MM.1S (cell line): ENCODE measurements around the gene HINT3.
"Not testable (repeated sequence)": the region's sequence is repeated elsewhere in the genome, so short reads cannot be mapped to it uniquely, and the experiment has no call there.

Source experiments
- DNase-seq: peaks from one replicate; pipeline ENCODE4 v3.0.0-alpha.2; 2015
- H2AFZ ChIP-seq: fragments of 300-600 bp; sonication (generic); 2 replicates; pipeline ENCODE4 v1.6.0; 2016; ENCODE audit warnings: antibody characterized with exemption, low read length
- H3F3A ChIP-seq: fragments of 300-600 bp; sonication (generic); 2 replicates; pipeline ENCODE4 v1.6.1; 2016; ENCODE audit warnings: mild to moderate bottlenecking, antibody characterized with exemption, low read length, moderate library complexity, mixed read lengths; ENCODE audit not compliant: insufficient read depth
- H3K27ac ChIP-seq: fragments of 300-600 bp; sonication (generic); 2 replicates; pipeline ENCODE4 v1.5.1; 2016; ENCODE audit warnings: mild to moderate bottlenecking, low read length
- H3K27me3 ChIP-seq: fragments of 300-600 bp; sonication (generic); replicated peaks from 2 replicates; pipeline ENCODE4 v1.6.0; 2016; ENCODE audit warnings: low read length; ENCODE audit not compliant: insufficient read depth
- H3K36me3 ChIP-seq: fragments of 300-600 bp; sonication (generic); replicated peaks from 2 replicates; pipeline ENCODE4 v1.6.1; 2016; ENCODE audit warnings: mild to moderate bottlenecking, low read length, mixed read lengths; ENCODE audit not compliant: insufficient read depth
- H3K4me1 ChIP-seq: fragments of 300-600 bp; sonication (generic); 2 replicates; pipeline ENCODE4 v1.6.1; 2016; ENCODE audit warnings: low read length, mixed read lengths
- H3K4me2 ChIP-seq: fragments of 300-600 bp; sonication (generic); 2 replicates; pipeline ENCODE4 v1.6.0; 2016; ENCODE audit warnings: low read depth, low read length
- H3K4me3 ChIP-seq: fragments of 300-600 bp; sonication (generic); 2 replicates; pipeline ENCODE4 v1.5.1; 2016; ENCODE audit warnings: low read length, mixed read lengths
- H3K79me2 ChIP-seq: fragments of 300-600 bp; sonication (generic); 2 replicates; pipeline ENCODE4 v1.6.1; 2016; ENCODE audit warnings: mixed run types, low read length, mixed read lengths
- H3K9ac ChIP-seq: fragments of 300-600 bp; sonication (generic); 2 replicates; pipeline ENCODE4 v1.6.1; 2016; ENCODE audit warnings: low read length, mixed read lengths
- H3K9me2 ChIP-seq: fragments of 300-600 bp; sonication (generic); replicated peaks from 2 replicates; pipeline ENCODE4 v1.6.1; 2016; ENCODE audit warnings: mild to moderate bottlenecking, low read length, mixed read lengths; ENCODE audit not compliant: insufficient read depth
- H3K9me3 ChIP-seq: fragments of 300-600 bp; sonication (generic); replicated peaks from 2 replicates; pipeline ENCODE4 v1.6.1; 2016; ENCODE audit warnings: mild to moderate bottlenecking, low read length, mixed read lengths; ENCODE audit not compliant: insufficient read depth
- H4K20me1 ChIP-seq: fragments of 300-600 bp; sonication (generic); 2 replicates; pipeline ENCODE4 v1.6.1; 2016; ENCODE audit warnings: mild to moderate bottlenecking, low read length, moderate library complexity, mixed read lengths; ENCODE audit not compliant: insufficient read depth
- CTCF ChIP-seq: fragments of 300-600 bp; sonication (generic); IDR thresholded peaks from 2 replicates; pipeline ENCODE4 v1.5.1; 2016; ENCODE audit warnings: antibody characterized with exemption, low read length, mixed read lengths
- EZH2 ChIP-seq: fragments of 300-600 bp; sonication (generic); optimal IDR thresholded peaks from 2 replicates; pipeline ENCODE3; 2017; ENCODE audit warnings: low read depth, mild to moderate bottlenecking, antibody characterized with exemption, low read length, mixed read lengths
- EZH2phosphoT487 ChIP-seq: fragments of 300-600 bp; sonication (generic); IDR thresholded peaks from 2 replicates; pipeline ENCODE4 v1.6.1; 2018; ENCODE audit warnings: antibody characterized with exemption, low read length

HINT3 gene

DNA sequence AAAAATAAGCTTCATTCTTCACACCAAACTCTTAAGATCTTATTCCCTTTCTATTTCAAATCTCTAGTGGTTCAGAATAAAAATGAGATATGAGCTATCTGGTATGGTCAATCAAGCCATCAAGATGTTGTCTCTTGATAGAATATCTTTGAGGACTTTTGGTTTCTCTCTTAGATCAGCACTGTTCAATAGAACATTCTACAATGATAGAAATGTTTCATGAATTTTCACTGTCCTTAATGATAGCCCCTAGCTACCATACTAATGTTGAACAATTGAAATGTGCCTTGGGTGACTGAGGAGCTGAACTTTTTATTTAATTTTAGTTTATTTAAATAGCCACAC lies 24.1 kb upstream of the HINT3 start:
- no peaks in the 10 kb centered on the region for H3K27me3 ChIP-seq
- H3K9ac ChIP-seq = no peak overlapping the region
- no peaks in the 10 kb centered on the region for H3K79me2 ChIP-seq
- no peak for DNase-seq
- no peak overlapping the region for H3K27ac ChIP-seq
- H3K36me3 ChIP-seq = no peaks in the 10 kb centered on the region
- H3F3A ChIP-seq = no peaks in the 10 kb centered on the region
- H3K4me1 ChIP-seq = no peaks in the 10 kb centered on the region
- no peak overlapping the region for H2AFZ ChIP-seq
- TF ChIP-seq CTCF (no peak), EZH2 (no peak), EZH2phosphoT487 (no peak)
- H3K9me2 ChIP-seq = no peaks in the 10 kb centered on the region
- H4K20me1 ChIP-seq = no peaks in the 10 kb centered on the region
- no peak overlapping the region for H3K4me3 ChIP-seq
- H3K9me3 ChIP-seq = no peaks in the 10 kb centered on the region
- H3K4me2 ChIP-seq = no peak overlapping the region

GRCh38 chr6:125935520-125935919 lies 21.1 kb upstream of the HINT3 start:
- H3K27me3 ChIP-seq, DNase-seq, H3K9ac ChIP-seq, H3K36me3 ChIP-seq, H4K20me1 ChIP-seq, H3K4me2 ChIP-seq, H3K27ac ChIP-seq, H3F3A ChIP-seq, H3K9me2 ChIP-seq, H3K9me3 ChIP-seq, H3K79me2 ChIP-seq, H2AFZ ChIP-seq, H3K4me3 ChIP-seq, H3K4me1 ChIP-seq: not testable (repeated sequence)

GRCh38 chr6:125939026-125939425 lies 17.5 kb upstream of the HINT3 start:
- no peak overlapping the region for H3K27ac ChIP-seq
- no peaks in the 10 kb centered on the region for H4K20me1 ChIP-seq
- H3K36me3 ChIP-seq = no peaks in the 10 kb centered on the region
- H3K79me2 ChIP-seq = no peaks in the 10 kb centered on the region
- H3F3A ChIP-seq = no peaks in the 10 kb centered on the region
- no peak overlapping the region for H3K4me2 ChIP-seq
- H2AFZ ChIP-seq = no peak overlapping the region
- H3K4me1 ChIP-seq = no peaks in the 10 kb centered on the region
- H3K9ac ChIP-seq = no peak overlapping the region
- no peaks in the 10 kb centered on the region for H3K27me3 ChIP-seq
- H3K9me2 ChIP-seq = no peaks in the 10 kb centered on the region
- TF ChIP-seq EZH2phosphoT487 (no peak), EZH2 (no peak), CTCF (no peak)
- H3K9me3 ChIP-seq = no peaks in the 10 kb centered on the region
- DNase-seq = no peak
- no peak overlapping the region for H3K4me3 ChIP-seq

DNA sequence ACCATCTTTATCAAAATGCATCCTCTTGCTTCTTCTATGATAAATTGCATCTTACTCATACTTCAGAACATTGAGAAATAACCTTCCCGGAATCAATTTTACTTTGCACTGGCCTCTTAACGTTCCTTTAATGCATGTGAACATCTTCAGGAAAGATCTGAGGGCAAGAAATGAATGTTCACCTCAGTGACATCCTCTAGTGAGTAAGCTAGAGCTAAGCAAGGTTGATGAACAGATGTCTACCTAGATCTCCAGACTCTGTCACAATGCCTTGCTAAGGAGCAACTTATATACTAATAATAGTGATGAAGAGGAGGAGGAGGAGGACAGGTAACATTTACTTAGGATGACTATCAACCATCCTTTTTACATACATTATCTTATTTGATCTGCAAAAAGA lies 16.8 kb upstream of the HINT3 start:
- Histone ChIP-seq H3K4me2 (no peak overlapping the region), H3K9me2 (no peaks in the 10 kb centered on the region), H4K20me1 (no peaks in the 10 kb centered on the region), H3K27ac (no peak overlapping the region), H3K36me3 (no peaks in the 10 kb centered on the region), H3F3A (no peaks in the 10 kb centered on the region), H2AFZ (no peak overlapping the region), H3K4me3 (no peak overlapping the region), H3K27me3 (no peaks in the 10 kb centered on the region), H3K79me2 (no peaks in the 10 kb centered on the region), H3K9me3 (no peaks in the 10 kb centered on the region), H3K4me1 (no peaks in the 10 kb centered on the region), H3K9ac (no peak overlapping the region)
- TF ChIP-seq EZH2 = no peak
- no peak for TF ChIP-seq CTCF
- no peak for TF ChIP-seq EZH2phosphoT487
- no peak for DNase-seq
